CD4-positive, alpha-beta T cell treated with Interleukin-2 at 100 ng/mL for 4 hours (primary cell): ENCODE data around the gene SMIM38.
"Not testable (repeated sequence)": the region's sequence is repeated elsewhere in the genome, so short reads cannot be mapped to it uniquely, and the experiment has no call there.

ENCODE experiments used
- DNase-seq: peaks from one replicate; pipeline ENCODE4 v3.0.0-alpha.2; 2020; ENCODE audit warnings: low spot score

SMIM38 gene

DNA sequence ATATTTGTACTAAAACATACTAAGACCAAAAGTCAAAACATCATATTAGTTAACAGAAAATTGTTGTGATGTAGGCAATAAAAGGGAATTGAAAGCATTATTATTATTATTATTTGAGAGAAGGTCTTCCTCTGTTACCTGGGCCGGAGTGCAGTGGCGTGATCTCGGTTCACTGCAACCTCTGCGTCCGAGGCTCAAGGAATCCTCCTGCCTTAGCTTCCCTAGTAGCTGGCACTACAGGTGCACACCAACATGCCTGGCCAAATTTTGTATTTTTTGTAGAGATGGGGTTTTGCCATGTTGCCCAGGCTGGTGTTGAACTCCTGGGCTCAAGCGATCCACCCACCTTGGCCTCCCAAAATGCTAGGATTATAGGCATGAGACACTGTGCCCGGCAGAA is 15.6 kb upstream of the SMIM38 start:
- DNase-seq = not testable (repeated sequence)

DNA sequence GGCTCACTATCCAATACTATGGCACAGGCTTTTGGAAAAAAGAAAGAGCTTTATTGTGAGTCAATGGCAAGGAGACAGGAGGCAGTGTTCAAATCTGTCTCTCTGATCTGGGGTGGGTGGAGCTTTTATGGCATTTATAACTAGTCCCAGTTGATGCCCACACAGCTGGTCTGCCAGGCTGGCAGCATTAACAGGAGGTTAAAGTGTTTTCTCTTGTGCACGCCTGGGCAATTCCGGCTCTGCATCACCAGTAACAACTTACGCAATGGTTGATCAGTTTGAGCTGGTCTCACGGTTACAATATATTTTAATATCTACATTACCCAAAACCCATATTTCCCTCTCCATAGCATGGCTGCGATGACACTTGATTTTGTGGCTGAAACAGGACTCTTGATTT is 15.1 kb upstream of the SMIM38 start:
- no peak for DNase-seq

DNA sequence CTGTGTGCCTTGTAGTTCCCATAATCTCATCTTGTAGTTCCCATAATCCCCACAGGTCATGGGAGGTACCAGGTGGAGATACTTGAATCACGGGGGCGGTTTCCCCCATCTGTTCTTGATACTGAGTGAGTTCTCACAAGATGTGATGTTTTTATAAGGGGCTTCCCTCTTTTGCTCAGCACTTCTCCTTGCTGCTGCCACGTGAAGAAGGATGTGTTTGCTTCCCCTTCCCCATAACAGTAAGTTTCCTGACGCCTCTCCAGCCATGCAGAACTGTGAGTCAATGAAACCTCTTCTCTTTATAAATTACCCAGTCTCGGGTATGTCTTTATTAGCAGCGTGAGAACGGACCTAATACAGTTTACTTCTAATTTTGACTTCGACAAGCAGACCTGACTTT is 14.0 kb upstream of the SMIM38 start:
- DNase-seq = no peak

DNA sequence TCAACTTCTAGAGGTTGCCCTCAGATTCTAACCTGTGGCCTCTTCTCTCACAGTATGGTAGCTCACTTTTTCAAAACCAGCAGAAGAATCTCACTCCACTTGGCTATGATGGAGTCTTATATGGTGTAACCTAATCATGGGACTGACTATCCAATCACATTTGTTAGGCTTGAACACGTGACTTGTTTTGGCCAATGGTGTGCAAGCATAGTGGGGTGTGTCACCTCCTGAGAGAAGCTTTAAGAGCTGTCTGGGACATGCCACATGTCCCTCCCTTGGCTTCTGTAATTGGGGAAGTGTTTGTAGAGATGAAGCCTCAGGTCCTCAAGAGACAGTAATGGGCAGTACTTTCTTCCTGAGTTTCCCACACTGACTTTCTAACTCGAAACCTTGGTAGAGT is 12.8 kb upstream of the SMIM38 start:
- DNase-seq = no peak

DNA sequence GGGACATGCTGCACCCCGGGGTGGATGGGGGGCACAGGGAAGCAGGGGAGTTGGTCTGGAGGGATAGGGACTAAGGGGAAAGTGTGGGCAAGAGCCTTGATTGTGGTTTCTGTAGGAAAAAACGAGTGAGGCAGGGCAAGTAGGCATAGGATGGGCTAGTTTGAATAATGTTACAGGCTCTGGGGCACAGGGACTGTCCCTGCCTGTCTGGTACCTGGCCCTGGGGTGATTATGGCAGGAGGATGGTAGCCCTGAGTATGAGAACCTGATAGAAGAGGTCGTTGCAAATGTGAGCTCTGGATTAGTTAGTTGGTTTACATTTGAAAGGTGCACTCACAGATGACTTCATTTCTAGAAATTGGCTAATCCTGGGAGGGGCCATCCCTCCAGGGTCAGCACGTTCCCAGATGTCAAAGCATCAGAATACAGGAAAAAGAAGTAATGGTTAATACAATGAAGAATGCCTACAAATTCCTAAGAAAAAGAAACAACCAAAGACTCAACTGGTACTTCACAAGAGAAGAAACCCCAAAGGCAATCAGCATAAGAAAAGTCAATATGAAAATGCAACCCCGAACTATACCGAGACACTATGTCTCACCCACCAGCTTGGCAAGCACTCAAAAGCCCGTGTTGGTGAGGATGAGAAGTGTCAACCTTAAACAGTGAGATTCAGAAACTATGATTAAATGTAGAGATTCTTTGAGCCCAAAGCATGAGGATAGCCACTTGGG is 11.3 kb upstream of the SMIM38 start:
- no peak for DNase-seq

DNA sequence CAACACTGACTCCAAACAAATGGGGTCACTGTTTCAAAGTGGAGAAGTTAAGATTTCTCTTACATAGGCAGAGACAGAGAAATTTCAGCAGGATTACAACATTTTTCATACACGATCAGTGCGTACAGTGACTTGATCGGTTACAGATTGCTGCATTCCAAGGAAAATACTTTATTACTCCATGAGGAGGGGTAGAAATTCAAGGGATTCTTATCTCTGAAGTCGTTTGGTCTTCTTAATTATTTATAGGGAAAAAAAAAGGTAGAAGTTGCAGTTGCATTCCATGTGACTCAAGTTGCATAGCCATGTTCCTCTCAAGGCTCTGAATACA is 10.7 kb upstream of the SMIM38 start:
- no peak for DNase-seq

DNA sequence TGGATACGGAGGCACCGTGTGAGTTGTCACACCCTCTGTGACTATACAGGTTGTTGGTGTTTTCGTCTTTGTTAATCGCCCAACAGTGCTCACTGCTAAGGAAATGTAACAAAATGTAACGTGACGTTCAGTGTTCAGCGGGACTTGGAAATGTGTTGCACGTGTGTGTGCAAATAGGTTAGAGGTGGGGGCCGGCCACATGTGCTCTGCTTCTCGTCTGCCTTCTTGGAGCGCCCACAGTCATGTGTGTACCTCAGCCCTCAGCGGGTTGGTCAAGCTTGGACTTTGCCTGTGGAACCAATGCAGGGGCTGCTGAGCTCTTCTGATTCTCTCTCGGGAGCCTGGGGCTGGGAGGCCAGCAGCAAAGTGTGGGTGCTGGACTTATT is 7.4 kb upstream of the SMIM38 start:
- no peak for DNase-seq

DNA sequence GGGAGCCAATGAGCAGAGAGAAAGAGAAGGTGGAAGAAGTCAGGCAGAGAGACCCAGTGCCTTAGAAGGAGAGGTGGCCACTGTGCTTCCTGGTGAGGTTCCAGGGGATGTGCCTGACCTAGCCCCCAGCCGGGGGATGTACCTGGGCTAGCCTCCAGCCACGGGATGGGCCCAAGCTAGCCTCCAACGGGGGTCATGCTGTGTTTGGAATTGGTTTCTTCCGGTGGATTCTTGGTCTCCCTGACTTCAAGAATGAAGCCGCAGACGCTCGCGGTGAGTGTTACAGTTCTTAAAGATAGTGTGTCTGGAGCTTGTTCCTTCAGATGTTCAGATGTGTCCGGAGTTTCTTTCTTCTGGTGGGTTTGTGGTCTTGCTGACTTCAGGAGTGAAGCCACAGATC is 6.9 kb upstream of the SMIM38 start:
- DNase-seq = no peak

DNA sequence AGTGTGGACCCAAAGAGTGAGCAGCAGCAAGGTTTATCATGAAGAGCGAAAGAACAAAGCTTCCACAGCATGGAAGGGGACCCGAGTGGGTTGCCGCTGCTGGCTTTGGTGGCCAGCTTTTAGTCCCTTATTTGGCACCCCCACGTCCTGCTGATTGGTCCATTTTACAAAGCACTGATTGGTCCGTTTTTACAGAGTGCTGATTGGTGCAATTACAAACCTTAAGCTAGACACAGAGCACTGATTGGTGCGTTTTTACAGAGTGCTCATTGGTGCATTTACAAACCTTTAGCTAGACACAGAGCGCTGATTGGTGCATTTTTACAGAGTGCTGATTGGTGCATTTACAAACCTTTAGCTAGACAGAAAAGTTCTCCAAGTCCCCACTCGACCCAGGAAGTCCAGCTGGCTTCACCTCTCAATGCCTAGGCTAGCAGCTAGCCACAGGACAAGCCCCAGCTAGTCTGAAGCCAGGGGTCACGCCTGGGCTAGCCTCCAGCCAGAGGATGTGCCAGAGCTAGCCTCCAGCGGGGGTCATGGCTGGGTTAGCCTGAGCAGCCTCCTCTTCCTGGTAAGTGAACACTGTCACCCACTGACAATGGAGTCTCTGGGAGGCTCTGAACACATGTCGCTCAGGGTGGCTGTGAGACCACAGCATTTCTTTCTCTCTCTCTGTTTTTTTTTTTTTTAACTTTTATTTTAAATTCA is 6.2 kb upstream of the SMIM38 start:
- DNase-seq = not testable (repeated sequence)

DNA sequence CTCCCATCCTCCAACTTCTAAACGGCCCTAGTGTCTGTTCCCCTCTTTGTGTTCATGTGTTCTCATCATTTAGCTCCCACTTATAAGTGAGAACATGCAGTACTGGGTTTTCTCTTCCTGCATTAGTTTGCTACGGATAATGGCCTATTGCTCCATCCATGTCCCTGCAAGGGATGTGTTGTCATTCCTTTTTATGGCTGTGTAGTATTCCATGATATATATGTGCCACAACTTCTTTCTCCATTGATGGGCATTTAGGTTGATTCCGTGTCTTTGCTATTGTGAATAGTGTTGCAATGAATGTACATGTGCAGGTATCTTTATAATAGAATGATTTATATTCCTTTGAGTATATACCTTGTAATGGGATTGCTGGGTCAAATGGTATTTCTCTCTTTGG is 5.6 kb upstream of the SMIM38 start:
- no peak for DNase-seq

DNA sequence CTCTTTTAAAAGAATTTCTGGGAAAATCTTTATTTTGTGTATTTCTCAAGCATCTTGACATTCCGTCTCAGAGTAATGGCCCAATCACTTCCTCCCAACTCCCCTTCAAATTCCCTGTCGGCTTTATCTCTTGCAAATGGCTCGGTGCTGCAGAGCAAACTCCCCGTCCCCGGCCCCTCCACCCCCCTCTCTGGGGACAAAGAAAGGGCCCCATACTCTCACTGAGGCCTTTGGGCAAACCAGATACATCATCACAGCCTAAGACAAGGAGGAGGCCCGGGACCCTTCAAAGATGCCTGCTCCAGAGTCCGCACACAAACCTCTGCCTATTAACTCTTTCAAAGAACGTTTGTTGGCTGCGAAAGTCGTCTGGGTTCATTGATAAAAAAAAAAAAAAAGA is 3.9 kb upstream of the SMIM38 start:
- DNase-seq = no peak

DNA sequence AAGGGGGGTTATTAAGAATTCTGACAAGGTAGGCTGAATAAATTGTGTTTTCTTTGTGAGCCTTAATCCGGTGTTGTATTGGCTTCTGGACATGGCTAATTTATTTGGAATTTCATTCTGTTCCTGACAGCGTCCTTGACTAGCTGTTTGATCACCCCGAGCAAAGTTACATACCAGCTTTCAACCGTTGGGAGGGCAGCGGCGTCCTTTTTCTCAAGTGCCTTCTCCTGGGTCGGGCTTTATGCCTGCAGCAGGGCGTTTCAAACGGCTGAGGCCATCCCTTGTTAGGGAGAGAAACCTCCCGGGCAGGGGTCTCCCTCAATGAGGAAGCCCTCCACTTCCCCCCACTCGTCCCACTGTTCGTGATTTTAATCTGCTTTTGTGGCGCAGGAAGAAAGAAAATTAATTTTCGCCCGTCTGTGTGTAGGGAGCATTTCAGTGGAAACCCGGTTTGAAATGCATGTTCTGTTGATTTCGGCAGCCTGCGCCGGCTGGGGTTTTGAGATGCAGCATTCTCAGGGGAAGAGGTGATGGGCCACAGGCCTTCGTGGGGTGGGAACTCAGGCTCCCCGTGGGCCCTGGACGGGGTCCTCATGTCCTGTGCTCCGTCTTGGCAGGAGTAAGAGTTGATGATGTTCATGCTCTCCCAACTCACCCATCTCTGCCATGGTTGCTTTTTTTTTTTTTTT is 2.9 kb upstream of the SMIM38 start:
- no peak for DNase-seq

DNA sequence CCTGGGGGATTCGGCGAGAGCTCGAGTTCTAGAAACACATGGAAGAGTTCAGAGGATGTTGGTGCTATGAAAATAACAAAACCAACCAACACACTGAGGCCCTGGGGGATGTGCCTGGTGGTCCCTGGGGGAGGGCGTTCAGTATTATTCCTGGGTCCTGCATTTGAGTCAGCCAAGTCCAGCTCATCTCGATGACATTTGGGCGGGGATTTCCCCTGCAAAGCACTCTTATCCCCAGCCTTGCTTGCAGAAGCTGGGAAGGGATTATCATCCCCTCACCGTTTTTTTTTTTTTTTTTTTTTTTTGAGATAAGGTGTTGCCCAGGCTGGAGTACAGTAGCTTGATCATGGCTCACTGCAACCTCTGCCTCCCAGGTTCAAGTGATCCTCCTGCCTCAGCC is 2.1 kb upstream of the SMIM38 start:
- no peak for DNase-seq

DNA sequence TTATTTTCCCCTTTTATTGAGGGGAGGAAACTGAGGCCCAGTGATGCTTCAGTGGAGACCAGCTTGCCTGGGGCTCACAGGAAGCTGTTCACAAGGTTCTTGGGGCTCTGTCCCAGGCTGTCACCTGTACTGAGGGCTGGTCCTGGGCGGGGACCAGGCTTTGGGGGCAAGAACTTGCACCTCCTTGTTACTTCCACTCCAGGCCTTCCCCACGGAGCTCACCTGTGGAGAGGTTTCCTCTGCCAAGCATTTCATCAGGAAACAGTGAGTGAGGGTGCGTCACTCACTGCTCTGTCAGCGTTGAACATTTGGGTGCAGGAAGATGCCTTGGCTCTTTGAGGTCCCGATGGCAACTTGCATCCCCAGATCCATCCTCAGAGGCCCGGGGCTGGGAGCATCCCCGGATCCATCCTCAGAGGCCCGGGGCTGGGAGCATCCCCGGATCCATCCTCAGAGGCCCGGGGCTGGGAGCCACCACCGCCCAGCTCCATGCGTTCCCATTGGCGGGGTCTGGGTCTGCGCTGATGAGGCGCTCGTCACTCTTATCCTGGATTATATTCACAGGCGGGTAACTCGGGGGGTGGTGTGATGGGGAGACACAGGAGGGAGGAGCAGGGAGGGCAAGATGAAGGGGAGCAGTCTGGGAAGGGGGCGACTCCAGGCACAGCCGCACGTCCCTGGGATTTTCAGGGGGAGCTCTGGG is 1.4 kb upstream of the SMIM38 start:
- no peak for DNase-seq

DNA sequence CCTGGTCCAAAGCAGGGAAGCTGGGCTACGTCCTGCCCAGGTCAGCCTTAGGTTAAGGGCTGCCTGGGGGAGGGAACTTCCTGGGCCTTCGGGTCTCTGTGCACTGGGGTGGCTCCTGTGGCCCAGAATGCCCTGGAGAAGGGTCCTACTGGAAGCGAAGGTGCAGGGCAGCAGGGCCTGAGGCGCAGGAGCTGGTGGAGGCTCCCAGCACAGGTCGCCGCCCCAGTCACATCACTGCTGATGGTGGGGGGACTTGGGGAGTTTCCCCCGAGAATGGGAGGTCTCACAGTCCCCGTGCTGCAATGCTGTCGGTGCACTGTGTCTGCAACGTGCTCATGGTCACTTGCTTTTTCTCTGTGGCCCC is 815 bp upstream of the SMIM38 start:
- DNase-seq = no peak

DNA sequence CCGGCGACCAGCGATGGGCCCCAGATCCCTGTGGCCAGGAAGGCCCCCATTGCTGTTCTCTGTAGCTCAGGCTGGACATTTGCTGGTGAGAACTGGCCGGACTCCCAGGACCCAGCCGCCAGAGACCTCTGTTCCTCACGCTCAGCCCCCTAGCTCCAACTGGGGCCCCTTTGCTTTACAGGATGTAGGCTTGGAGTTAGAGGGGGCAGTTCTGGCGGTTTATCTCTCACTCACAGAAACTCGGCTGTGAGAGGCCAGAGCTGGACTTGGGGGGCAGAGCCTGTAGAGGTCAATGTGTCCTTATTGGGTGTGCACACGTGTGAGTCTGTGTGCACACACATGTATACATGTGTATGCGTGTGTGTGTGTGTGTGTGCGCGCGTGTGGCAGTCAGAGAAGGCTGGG is 502 bp downstream of the SMIM38 start:
- DNase-seq = no peak

DNA sequence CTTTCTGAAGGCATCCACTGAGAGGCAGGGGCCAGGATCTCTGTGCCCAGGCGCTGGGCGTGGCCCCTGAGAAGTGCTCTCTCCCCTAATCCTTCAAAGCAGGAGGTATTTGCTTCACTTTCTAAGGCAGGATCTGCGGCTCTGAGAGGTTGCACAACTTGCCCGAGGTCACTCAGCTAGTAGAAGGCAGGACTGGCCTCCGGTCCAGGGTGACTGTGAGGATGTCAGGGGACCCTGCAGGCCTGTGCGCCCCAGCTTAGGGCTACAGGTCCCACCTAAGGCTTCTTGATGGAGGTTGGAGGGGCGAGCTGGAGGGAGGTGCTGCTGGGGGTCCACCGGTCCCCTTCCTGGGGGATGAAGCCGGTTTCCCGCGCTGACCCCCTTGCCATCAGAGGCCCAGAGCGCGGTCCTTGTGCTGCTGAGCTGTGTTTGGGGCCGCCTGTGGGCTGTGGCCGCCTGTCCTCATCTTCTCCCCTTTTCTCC is 979 bp downstream of the SMIM38 start:
- no peak for DNase-seq

DNA sequence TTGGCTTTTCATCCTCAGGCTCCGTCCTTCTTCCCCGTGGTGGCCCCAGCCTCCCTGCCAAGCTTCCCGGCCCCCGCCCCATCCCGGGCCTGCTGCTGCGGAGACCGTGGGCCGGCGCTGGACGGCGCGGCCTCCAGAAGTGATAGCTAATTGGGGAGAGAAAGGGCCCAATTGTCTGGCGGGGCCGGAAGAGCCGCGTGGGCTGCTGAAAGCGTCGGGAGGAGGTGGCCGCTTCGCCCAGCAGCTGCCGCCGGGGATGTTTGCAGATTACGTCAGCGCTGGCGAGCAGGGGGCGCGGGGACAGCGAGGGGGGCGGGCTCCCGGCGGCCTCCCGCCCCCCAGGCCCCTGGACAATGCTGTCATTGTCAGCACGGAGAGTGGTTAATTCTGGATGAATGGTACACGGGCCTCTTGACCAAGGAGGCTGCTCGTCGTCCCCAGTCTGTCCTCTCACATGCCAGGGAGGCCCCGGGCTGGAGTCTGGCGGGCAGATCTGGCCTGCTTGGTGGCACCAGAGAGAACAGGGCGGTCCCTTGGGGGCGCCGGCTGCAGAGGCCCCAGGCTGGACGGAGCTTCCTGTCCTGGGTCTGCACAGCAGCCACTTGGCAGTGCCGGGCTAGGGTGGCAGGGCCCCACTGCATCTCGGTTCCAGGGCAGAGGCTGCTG is 1.6 kb downstream of the SMIM38 start:
- no peak for DNase-seq

DNA sequence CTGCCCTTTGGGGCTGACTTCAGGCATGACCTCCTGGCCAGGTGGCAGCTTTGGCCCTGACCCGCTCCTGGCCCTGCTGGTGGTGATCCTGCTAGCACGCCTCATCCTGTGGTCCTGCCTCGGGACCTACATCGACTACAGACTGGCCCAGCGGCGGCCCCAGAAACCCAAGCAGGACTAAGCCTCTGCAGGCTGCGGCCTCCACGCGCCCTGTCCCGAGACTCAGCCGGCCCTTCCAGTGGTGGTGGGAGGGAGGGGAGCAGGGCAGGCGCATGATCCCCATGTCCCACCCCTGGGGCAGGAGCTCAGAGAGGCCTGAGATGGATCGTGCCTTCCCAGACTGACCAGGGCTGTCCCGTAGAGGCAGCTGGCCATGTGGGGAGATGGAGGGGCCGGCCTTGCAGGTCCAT is 2.1 kb downstream of the SMIM38 start:
- no peak for DNase-seq

DNA sequence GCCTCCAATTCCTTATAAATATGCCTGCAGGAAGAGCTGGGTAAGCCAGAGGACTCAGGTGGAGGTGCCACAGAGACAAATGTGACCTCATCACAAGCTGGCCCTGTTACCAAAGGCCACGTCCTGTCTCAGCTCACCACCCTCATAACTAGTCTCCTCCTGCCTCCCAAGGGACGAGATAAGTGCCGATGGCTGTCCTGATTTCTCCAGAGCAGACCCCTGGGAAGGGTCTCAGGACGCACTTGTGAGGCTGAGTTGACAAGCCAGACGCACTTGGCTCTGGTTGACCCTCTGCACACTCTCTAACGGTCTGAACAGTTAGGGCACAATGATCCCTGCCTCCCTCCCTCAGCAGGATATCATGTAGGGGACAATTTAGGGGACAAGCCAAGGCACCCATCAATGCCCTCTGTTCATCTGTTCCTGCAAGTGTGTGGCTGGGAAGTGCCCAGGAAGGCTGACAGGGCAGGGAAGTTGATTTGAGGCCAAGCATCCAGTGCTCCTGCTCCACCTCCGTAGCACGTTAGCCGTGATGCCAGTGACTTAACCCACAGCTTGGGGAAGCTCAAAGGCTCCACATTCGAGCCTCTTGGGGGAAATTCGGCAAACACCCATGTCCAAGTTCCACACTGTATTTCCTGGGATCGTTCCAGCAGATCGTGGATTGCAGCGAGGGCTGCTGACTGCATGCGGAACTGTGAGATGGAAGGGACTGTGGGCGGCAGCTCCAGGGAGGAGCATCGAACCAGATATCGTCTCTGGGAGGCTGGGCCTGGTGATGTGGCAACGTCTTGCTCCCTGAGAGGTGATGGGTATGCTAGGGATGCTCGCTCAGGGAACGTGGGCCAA is 2.8 kb downstream of the SMIM38 start:
- no peak for DNase-seq

DNA sequence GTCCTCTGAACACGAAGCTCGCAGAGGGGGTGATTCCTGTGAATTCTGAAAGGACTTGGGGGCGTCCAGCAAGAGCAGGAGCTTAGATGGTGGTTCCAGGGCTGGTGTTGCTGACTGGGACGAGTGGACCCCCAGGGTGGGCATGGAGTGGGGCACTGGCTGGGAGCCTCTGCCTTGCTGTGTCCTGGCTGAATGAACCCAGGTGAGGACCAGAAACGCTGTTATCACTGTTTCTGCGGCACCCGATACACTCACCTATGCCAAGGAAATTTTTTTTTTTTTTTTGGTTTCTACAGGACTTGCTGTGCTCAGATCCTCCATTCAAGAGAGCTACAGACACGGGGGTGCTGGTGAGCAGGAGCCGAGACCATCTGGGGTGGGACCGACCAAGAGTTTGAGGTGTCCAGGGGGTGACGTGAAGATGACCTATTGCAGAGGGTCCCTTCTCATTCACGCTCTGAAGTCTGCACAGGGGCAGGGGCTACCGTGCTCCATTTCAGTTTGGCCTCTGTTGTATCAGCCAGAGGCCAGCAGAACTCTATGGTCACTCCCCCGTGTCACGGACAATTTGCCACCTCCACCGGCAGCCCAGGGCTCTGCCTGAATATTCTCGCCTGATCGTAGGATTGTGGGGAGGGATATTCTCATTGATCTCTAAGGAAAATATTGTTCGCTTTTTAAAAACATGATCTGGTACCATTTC is 3.6 kb downstream of the SMIM38 start:
- no peak for DNase-seq
